Parathyroid adenoma (tissue), 2 donors: ENCODE data around the gene B3GALT5.

Source experiments
- H2AFZ ChIP-seq: fragments of 300-600 bp; sonication (generic); one replicate; pipeline ENCODE4 v1.7.0; 2017; ENCODE audit warnings: antibody characterized with exemption, mild to moderate bottlenecking
- H3K27ac ChIP-seq: fragments of 300-600 bp; sonication (generic); one replicate; pipeline ENCODE4 v1.7.0; 2017
- H3K27me3 ChIP-seq: fragments of 300-600 bp; sonication (generic); one replicate; pipeline ENCODE4 v1.7.0; 2017; ENCODE audit warnings: low read length; ENCODE audit not compliant: control insufficient read depth, insufficient read depth
- H3K36me3 ChIP-seq: fragments of 300-600 bp; sonication (generic); one replicate; pipeline ENCODE4 v1.7.0; 2017; ENCODE audit warnings: low read length; ENCODE audit not compliant: control insufficient read depth, insufficient read depth
- H3K4me1 ChIP-seq: fragments of 300-600 bp; sonication (generic); one replicate; pipeline ENCODE4 v1.7.0; 2017; ENCODE audit warnings: control low read depth
- H3K4me2 ChIP-seq: fragments of 300-600 bp; sonication (generic); one replicate; pipeline ENCODE4 v1.7.0; 2017; ENCODE audit warnings: low read length
- H3K4me3 ChIP-seq: fragments of 300-600 bp; sonication (generic); one replicate; pipeline ENCODE4 v1.7.0; 2017; ENCODE audit warnings: low read depth, low read length
- H3K79me2 ChIP-seq: fragments of 300-600 bp; sonication (generic); one replicate; pipeline ENCODE4 v1.7.0; 2017; ENCODE audit warnings: control low read depth
- H3K9ac ChIP-seq: fragments of 300-600 bp; sonication (generic); one replicate; pipeline ENCODE4 v1.7.0; 2017; ENCODE audit warnings: mild to moderate bottlenecking
- H3K9me3 ChIP-seq: fragments of 300-600 bp; sonication (generic); one replicate; pipeline ENCODE4 v1.7.0; 2017; ENCODE audit warnings: low read length; ENCODE audit not compliant: control insufficient read depth
- CTCF ChIP-seq: fragments of 300-600 bp; sonication (generic); IDR thresholded peaks from one replicate; pipeline ENCODE4 v1.7.0; 2017; ENCODE audit warnings: antibody characterized with exemption, mild to moderate bottlenecking
- donor health status: primary hyperparathyroidism.

Gene B3GALT5

GRCh38 chr21:39703578-39703977, 90.8 kb downstream of the B3GALT5 start:
- Histone ChIP-seq H3K27ac (no peak overlapping the region), H3K9me3 (no peaks in the 10 kb centered on the region), H3K27me3 (no peaks in the 10 kb centered on the region), H3K4me3 (no peak overlapping the region), H2AFZ (no peak overlapping the region), H3K9ac (no peak overlapping the region), H3K36me3 (no peaks in the 10 kb centered on the region), H3K79me2 (no peaks in the 10 kb centered on the region), H3K4me1 (no peaks in the 10 kb centered on the region), H3K4me2 (no peak overlapping the region)
- TF ChIP-seq CTCF: no peak

DNA sequence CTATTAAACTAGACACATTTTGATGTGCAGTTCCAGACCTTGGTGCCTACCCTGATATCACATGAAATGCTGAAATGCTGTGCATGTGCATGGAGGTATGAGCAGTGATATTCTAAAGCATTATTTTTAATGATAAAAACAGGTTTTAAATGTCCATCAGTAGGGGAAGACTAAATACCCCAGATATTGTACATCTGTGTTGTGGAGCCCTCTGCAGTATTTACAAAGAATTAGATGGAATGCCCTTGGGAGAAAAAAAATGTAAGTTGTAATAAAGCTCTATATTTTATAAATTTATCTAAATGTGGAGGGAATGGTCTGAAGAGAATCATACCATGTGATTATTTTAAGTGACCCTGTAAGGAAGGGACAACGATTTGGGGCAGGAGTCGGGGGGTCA, 93.1 kb downstream of the B3GALT5 start:
- Histone ChIP-seq H3K4me3 (no peak overlapping the region), H3K27ac (no peak overlapping the region), H3K79me2 (no peaks in the 10 kb centered on the region), H3K27me3 (no peaks in the 10 kb centered on the region), H2AFZ (no peak overlapping the region), H3K9me3 (no peaks in the 10 kb centered on the region), H3K9ac (no peak overlapping the region), H3K4me2 (no peak overlapping the region), H3K36me3 (no peaks in the 10 kb centered on the region), H3K4me1 (no peaks in the 10 kb centered on the region)
- no peak for TF ChIP-seq CTCF

DNA sequence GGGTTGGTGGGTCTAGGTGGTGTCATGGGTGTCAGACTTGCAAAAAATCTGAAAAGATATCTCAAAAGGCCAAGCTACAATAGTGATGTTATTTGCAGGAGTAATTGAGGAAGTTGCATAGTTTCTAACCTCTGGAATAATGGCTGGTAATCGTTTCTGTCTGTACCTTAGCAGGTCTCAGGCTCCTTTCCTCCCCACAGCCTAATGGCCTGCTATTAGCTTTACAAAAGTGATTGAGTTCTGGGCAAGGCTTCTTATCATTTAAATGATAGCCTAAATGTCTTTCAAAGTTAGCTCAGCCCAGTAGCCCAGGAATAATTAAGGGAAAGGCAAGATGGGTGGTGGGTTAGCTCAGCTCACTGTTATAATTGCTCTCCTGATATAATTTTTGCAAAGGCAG, 94.6 kb downstream of the B3GALT5 start:
- Histone ChIP-seq H2AFZ (no peak overlapping the region), H3K4me2 (no peak overlapping the region), H3K4me1 (no peaks in the 10 kb centered on the region), H3K9me3 (no peaks in the 10 kb centered on the region), H3K27me3 (no peaks in the 10 kb centered on the region), H3K79me2 (no peaks in the 10 kb centered on the region), H3K36me3 (no peaks in the 10 kb centered on the region), H3K4me3 (no peak overlapping the region), H3K27ac (no peak overlapping the region), H3K9ac (no peak overlapping the region)
- TF ChIP-seq CTCF: no peak

- H3K4me1 ChIP-seq: no peaks in the 10 kb centered on the region
These were observed 98.1 kb downstream of the B3GALT5 start for GRCh38 chr21:39710866-39711265.

More at GRCh38 chr21:39710866-39711265, 98.1 kb downstream of the B3GALT5 start:
- no peak overlapping the region for H3K4me2 ChIP-seq
- H3K9ac ChIP-seq: no peak overlapping the region
- H3K27ac ChIP-seq: no peak overlapping the region
- H3K27me3 ChIP-seq: no peaks in the 10 kb centered on the region
- H3K4me3 ChIP-seq: no peak overlapping the region
- TF ChIP-seq CTCF: no peak
- no peaks in the 10 kb centered on the region for H3K79me2 ChIP-seq
- no peaks in the 10 kb centered on the region for H3K9me3 ChIP-seq
- no peak overlapping the region for H2AFZ ChIP-seq
- no peaks in the 10 kb centered on the region for H3K36me3 ChIP-seq
